ENCODE data around the gene LCMT2. TPM values are rescaled to one million over a fixed set of nuclear protein-coding genes. Genes with fewer than 3 reads are reported as not detected.

The LCMT2 gene
- total and polyA plus RNA-seq, 7 donors, result 2.3 to 5.4 (median 3.3) TPM

GRCh38 chr15:43325039-43325684 lies 5.2 kb downstream of the LCMT2 start:
- peaks cover 0 to 22% (median 18%) of the 10 kb centered on the region in 4 donors for H3K4me1 ChIP-seq
- H3K27ac ChIP-seq, result no peak overlapping the region
- no peak for TF ChIP-seq POLR2A (IDR thresholded peaks at IDR 0.05)
- TF ChIP-seq POLR2AphosphoS5 (IDR thresholded peaks at IDR 0.05), result no peak
- no peak for TF ChIP-seq EP300 (IDR thresholded peaks at IDR 0.05)
- TF ChIP-seq, protein P1, sequence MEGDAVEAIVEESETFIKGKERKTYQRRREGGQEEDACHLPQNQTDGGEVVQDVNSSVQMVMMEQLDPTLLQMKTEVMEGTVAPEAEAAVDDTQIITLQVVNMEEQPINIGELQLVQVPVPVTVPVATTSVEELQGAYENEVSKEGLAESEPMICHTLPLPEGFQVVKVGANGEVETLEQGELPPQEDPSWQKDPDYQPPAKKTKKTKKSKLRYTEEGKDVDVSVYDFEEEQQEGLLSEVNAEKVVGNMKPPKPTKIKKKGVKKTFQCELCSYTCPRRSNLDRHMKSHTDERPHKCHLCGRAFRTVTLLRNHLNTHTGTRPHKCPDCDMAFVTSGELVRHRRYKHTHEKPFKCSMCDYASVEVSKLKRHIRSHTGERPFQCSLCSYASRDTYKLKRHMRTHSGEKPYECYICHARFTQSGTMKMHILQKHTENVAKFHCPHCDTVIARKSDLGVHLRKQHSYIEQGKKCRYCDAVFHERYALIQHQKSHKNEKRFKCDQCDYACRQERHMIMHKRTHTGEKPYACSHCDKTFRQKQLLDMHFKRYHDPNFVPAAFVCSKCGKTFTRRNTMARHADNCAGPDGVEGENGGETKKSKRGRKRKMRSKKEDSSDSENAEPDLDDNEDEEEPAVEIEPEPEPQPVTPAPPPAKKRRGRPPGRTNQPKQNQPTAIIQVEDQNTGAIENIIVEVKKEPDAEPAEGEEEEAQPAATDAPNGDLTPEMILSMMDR (IDR thresholded peaks at IDR 0.05), result no peak
- no peaks in the 10 kb centered on the region for H3K36me3 ChIP-seq
- H3K4me3 ChIP-seq, result no peak overlapping the region
- intact Hi-C loops (cut with DNase I), result no loop called here
- WGBS, 2 donors, result 77% methylated on average over 6 of the region's 6 CpGs
- no peaks in the 10 kb centered on the region for H3K9me3 ChIP-seq
- DNase-seq, result no peak
- H3K27me3 ChIP-seq, result no peaks in the 10 kb centered on the region

DNA sequence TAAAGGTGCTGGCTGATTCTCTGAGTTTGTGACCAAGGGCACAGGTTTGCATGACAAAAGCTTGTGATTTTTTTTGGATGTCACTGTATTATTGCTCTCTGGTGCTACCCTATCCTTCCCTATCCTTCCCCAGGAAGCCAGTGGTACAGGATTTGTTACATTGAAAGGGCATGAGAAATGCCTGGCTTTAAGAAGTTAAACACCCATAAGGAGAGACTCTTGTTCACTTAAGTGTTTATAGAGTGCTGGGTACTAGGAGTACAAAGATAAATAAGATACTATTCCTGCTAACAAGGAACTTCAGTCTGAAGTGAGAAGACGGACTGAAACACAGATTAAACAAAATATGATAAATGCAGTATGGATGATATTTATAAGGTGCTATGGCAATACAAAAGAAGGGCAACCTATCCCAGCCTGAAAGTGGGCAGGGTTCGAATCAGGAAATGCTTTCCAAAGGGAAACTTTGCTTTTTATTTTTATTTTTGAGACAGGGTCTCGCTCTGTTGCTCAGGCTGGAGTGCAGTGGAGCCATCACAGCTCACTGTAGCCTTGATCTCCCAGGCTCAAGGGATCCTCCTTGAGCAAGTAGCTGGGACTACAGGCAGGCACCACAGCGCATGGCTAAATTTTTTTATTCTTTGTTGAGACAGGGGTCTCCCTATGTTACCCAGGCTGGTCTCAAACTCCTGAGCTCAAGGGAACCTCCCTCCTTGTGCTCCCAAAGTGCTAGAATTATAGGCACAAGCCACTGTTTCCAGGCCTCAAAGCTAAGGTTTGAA lies 11.2 kb downstream of the LCMT2 start:
- no peak for TF ChIP-seq POLR2AphosphoS5 (IDR thresholded peaks at IDR 0.05)
- H3K27ac ChIP-seq, result no peak overlapping the region
- 88% methylated on average over 4 of the region's 4 CpGs for WGBS, 2 donors
- H3K9me3 ChIP-seq, result no peaks in the 10 kb centered on the region
- H3K27me3 ChIP-seq, result no peaks in the 10 kb centered on the region
- no peak overlapping the region for H3K4me3 ChIP-seq
- H3K4me1 ChIP-seq, result no peaks in the 10 kb centered on the region
- no peaks in the 10 kb centered on the region for H3K36me3 ChIP-seq
- intact Hi-C loops (cut with DNase I), result no loop called here
- DNase-seq, result no peak

GRCh38 chr15:43317566-43318184 lies 12.7 kb downstream of the LCMT2 start:
- intact Hi-C loops (cut with DNase I), result no loop called here
- H3K27ac ChIP-seq, result peak overlapping the region in 2 of 4 donors; percentile 39 to 60

GRCh38 chr15:43316971-43317346 lies 13.4 kb downstream of the LCMT2 start:
- TF ChIP-seq POLR2AphosphoS5 (IDR thresholded peaks at IDR 0.05) (no peak), EP300 (IDR thresholded peaks at IDR 0.05) (no peak), POLR2A (IDR thresholded peaks at IDR 0.05) (no peak)
- TF ChIP-seq, protein P1 (IDR thresholded peaks at IDR 0.05), result no peak
- WGBS, 2 donors, result 93 to 100% methylated on average over 1 of the region's 1 CpG
- H3K4me3 ChIP-seq, result no peak overlapping the region
- no peaks in the 10 kb centered on the region for H3K27me3 ChIP-seq
- no peaks in the 10 kb centered on the region for H3K9me3 ChIP-seq
- no peak for DNase-seq
- no peaks in the 10 kb centered on the region for H3K4me1 ChIP-seq
- H3K36me3 ChIP-seq, result no peaks in the 10 kb centered on the region
- intact Hi-C loops (cut with DNase I), result no loop called here
- H3K27ac ChIP-seq, result peak overlapping the region in 3 of 4 donors; percentile 33 to 60 (median 39)

More at GRCh38 chr15:43317566-43318184, 12.7 kb downstream of the LCMT2 start:
- H3K4me3 ChIP-seq, result no peak overlapping the region
- H3K27me3 ChIP-seq, result no peaks in the 10 kb centered on the region
- no peaks in the 10 kb centered on the region for H3K9me3 ChIP-seq
- no peak for DNase-seq
- no peaks in the 10 kb centered on the region for H3K4me1 ChIP-seq
- 87 to 88% methylated on average over 8 of the region's 8 CpGs for WGBS, 2 donors
- no peak for TF ChIP-seq POLR2AphosphoS5 (IDR thresholded peaks at IDR 0.05)
- TF ChIP-seq POLR2A (IDR thresholded peaks at IDR 0.05), result no peak
- TF ChIP-seq EP300 (IDR thresholded peaks at IDR 0.05), result no peak
- TF ChIP-seq, protein P1 (IDR thresholded peaks at IDR 0.05), result no peak
- no peaks in the 10 kb centered on the region for H3K36me3 ChIP-seq
